Astrocyte (in vitro differentiated cells and primary cell): Measurements from ENCODE around the gene SLBP. TPM values are rescaled to one million over a fixed set of nuclear protein-coding genes. Genes with fewer than 3 reads are reported as not detected.

ENCODE experiments used
- DNase-seq: peaks from one replicate; pipeline ENCODE4 v3.0.0-alpha.2; 2010; ENCODE audit warnings: low read depth
- FAIRE-seq: peaks from 2 replicates; lab custom pipeline; 2011; peaks lifted over from hg19 to GRCh38; lab: Jason Lieb, UNC
- H2AFZ ChIP-seq: 2 replicates; pipeline ENCODE4 v1.6.0; 2012; ENCODE audit warnings: low read depth, low read length, inconsistent platforms
- H3K27ac ChIP-seq: 2 replicates; pipeline ENCODE4 v1.5.1; 2011; ENCODE audit warnings: low read depth, low read length, inconsistent platforms
- H3K27me3 ChIP-seq: 2 replicates; pipeline ENCODE4 v1.6.0; 2011; ENCODE audit warnings: low read length, inconsistent platforms; ENCODE audit not compliant: insufficient read depth
- H3K36me3 ChIP-seq: 2 replicates; pipeline ENCODE4 v1.5.1; 2011; ENCODE audit warnings: low read length, inconsistent platforms; ENCODE audit not compliant: insufficient read depth
- H3K4me1 ChIP-seq: 2 replicates; pipeline ENCODE4 v1.5.1; 2011; ENCODE audit warnings: low read length, inconsistent platforms; ENCODE audit not compliant: insufficient read depth
- H3K4me2 ChIP-seq: 2 replicates; pipeline ENCODE4 v1.6.0; 2012; ENCODE audit warnings: low read length, inconsistent platforms
- H3K4me3 ChIP-seq: 2 replicates; pipeline ENCODE4 v1.5.1; 2011; ENCODE audit warnings: low read depth, mild to moderate bottlenecking, low read length, inconsistent platforms; ENCODE audit not compliant: insufficient read depth
- H3K79me2 ChIP-seq: 2 replicates; pipeline ENCODE4 v1.6.0; 2012; ENCODE audit warnings: mild to moderate bottlenecking, low read length, inconsistent platforms; ENCODE audit not compliant: insufficient read depth
- H3K9ac ChIP-seq: 2 replicates; pipeline ENCODE4 v1.6.0; 2012; ENCODE audit warnings: mild to moderate bottlenecking, low read length, inconsistent platforms
- H3K9me3 ChIP-seq: 2 replicates; pipeline ENCODE4 v1.5.1; 2012; ENCODE audit warnings: low read depth, mild to moderate bottlenecking, low read length, inconsistent platforms; ENCODE audit not compliant: insufficient read depth
- H4K20me1 ChIP-seq: 2 replicates; pipeline ENCODE4 v1.6.0; 2012; ENCODE audit warnings: low read length, inconsistent platforms; ENCODE audit not compliant: insufficient read depth
- H3K27ac Mint-ChIP-seq: one replicate; pipeline ENCODE4 v1.8.0; 2021; ENCODE audit warnings: mild to moderate bottlenecking, mixed read lengths; ENCODE audit not compliant: unreplicated experiment
- H3K27me3 Mint-ChIP-seq: one replicate; pipeline ENCODE4 v1.8.0; 2021; ENCODE audit warnings: low read depth, mixed read lengths; ENCODE audit not compliant: unreplicated experiment
- H3K36me3 Mint-ChIP-seq: one replicate; pipeline ENCODE4 v1.8.0; 2021; ENCODE audit warnings: low read depth, mixed read lengths; ENCODE audit not compliant: unreplicated experiment
- H3K4me1 Mint-ChIP-seq: one replicate; pipeline ENCODE4 v1.8.0; 2021; ENCODE audit warnings: low read depth, mixed read lengths; ENCODE audit not compliant: unreplicated experiment
- H3K4me3 Mint-ChIP-seq: one replicate; pipeline ENCODE4 v1.8.0; 2021; ENCODE audit warnings: mild to moderate bottlenecking, moderate library complexity, mixed read lengths; ENCODE audit not compliant: unreplicated experiment
- H3K9me3 Mint-ChIP-seq: one replicate; pipeline ENCODE4 v1.8.0; 2021; ENCODE audit warnings: mild to moderate bottlenecking, mixed read lengths; ENCODE audit not compliant: unreplicated experiment
- CTCF ChIP-seq: IDR thresholded peaks from 2 replicates; pipeline ENCODE4 v1.5.1; 2011; ENCODE audit warnings: low read depth, mild to moderate bottlenecking, inconsistent platforms, low read length, moderate library complexity; ENCODE audit not compliant: insufficient read depth
- EZH2 ChIP-seq: IDR thresholded peaks from 2 replicates; pipeline ENCODE4 v1.6.1; 2012; ENCODE audit warnings: mild to moderate bottlenecking, low read length, inconsistent platforms; ENCODE audit not compliant: insufficient read depth
- total RNA-seq: library from RNA; stranded (reverse); gene quantifications from 2 replicates; pipeline ENCODE4 v1.2.1, GENCODE V29; 2021

The SLBP gene
- total RNA-seq, 1 donor from 2014 or later: 44.5 TPM

- TF ChIP-seq EZH2: no peak
- TF ChIP-seq CTCF: no peak
- Histone ChIP-seq H3K9me3 (peaks cover 6% of the 10 kb centered on the region), H2AFZ (no peak overlapping the region), H3K27ac (no peak overlapping the region), H3K4me2 (no peak overlapping the region), H4K20me1 (peaks cover 12% of the 10 kb centered on the region), H3K4me3 (no peak overlapping the region), H3K4me1 (no peaks in the 10 kb centered on the region), H3K79me2 (no peaks in the 10 kb centered on the region), H3K36me3 (no peaks in the 10 kb centered on the region), H3K9ac (no peak overlapping the region), H3K27me3 (no peaks in the 10 kb centered on the region)
- FAIRE-seq (no peak), DNase-seq (no peak)
- Mint-ChIP-seq H3K4me1 (no peaks in the 10 kb centered on the region), H3K27ac (no peak overlapping the region), H3K4me3 (no peak overlapping the region), H3K9me3 (no peaks in the 10 kb centered on the region), H3K36me3 (peaks cover 4% of the 10 kb centered on the region), H3K27me3 (peaks cover 12% of the 10 kb centered on the region)
Observed at GRCh38 chr4:1654216-1654955, 57.7 kb downstream of the SLBP start.

DNA sequence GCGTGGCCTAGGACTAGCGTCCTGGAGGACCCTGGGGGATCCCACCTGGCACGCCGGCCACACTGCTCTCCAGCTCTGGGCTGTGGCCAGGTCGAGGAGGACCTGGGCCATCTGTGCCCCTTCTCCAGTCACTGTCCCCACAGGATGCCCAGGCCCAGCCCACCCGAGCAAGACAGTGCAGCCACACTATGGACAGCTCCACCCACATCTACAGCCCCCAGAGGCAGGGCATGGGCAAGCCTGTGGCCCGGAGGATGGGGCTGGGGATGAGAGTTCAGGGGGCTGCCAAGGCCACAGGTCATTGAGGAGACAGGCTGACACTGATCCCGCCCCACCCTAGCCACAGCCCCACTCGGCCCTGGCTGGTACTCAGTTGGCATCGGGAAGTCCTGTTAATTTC lies 58.3 kb downstream of the SLBP start:
- Mint-ChIP-seq H3K9me3 (no peaks in the 10 kb centered on the region), H3K27ac (no peak overlapping the region), H3K36me3 (peaks cover 6% of the 10 kb centered on the region), H3K4me1 (no peaks in the 10 kb centered on the region), H3K4me3 (no peak overlapping the region), H3K27me3 (peaks cover 15% of the 10 kb centered on the region)
- Histone ChIP-seq H3K79me2 (no peaks in the 10 kb centered on the region), H3K4me1 (no peaks in the 10 kb centered on the region), H4K20me1 (peaks cover 12% of the 10 kb centered on the region), H3K4me3 (no peak overlapping the region), H3K27ac (no peak overlapping the region), H3K9ac (no peak overlapping the region), H3K36me3 (no peaks in the 10 kb centered on the region), H3K27me3 (no peaks in the 10 kb centered on the region), H3K4me2 (no peak overlapping the region), H3K9me3 (peaks cover 6% of the 10 kb centered on the region), H2AFZ (no peak overlapping the region)
- FAIRE-seq (no peak), DNase-seq (no peak)
- TF ChIP-seq EZH2 (no peak), CTCF (no peak)

- Histone ChIP-seq H3K4me2 (no peak overlapping the region), H3K79me2 (no peaks in the 10 kb centered on the region), H3K9me3 (peaks cover 6% of the 10 kb centered on the region), H4K20me1 (peaks cover 12% of the 10 kb centered on the region), H3K9ac (no peak overlapping the region), H3K4me1 (no peaks in the 10 kb centered on the region), H3K27me3 (no peaks in the 10 kb centered on the region), H3K27ac (no peak overlapping the region), H2AFZ (no peak overlapping the region), H3K36me3 (no peaks in the 10 kb centered on the region), H3K4me3 (no peak overlapping the region)
- Mint-ChIP-seq H3K4me3 (no peak overlapping the region), H3K27ac (no peak overlapping the region), H3K4me1 (no peaks in the 10 kb centered on the region), H3K9me3 (no peaks in the 10 kb centered on the region), H3K27me3 (peaks cover 22% of the 10 kb centered on the region), H3K36me3 (peaks cover 6% of the 10 kb centered on the region)
- no peak for TF ChIP-seq EZH2
- no peak for TF ChIP-seq CTCF
- FAIRE-seq (no peak), DNase-seq (no peak)
Observed at GRCh38 chr4:1652088-1652487, 60.0 kb downstream of the SLBP start.
